GM12875 (cell line): Measurements from ENCODE around the gene TMEM59L.

Experiments used
- H3K4me3 ChIP-seq: one replicate; pipeline ENCODE4 v1.5.1; 2011; ENCODE audit warnings: low read depth, low read length, control low read depth
- CTCF ChIP-seq: IDR thresholded peaks from 2 replicates; pipeline ENCODE4 v1.5.1; 2011; ENCODE audit warnings: low read depth, mild to moderate bottlenecking, control low read depth, inconsistent platforms, low read length, moderate library complexity, borderline replicate concordance; ENCODE audit not compliant: insufficient read depth

The TMEM59L gene

GRCh38 chr19:18620311-18620710, 7.6 kb downstream of the TMEM59L start:
- H3K4me3 ChIP-seq: no peak overlapping the region
- no peak for TF ChIP-seq CTCF

GRCh38 chr19:18620902-18621301, 8.2 kb downstream of the TMEM59L start:
- H3K4me3 ChIP-seq: no peak overlapping the region
- no peak for TF ChIP-seq CTCF

GRCh38 chr19:18626906-18627305, 14.2 kb downstream of the TMEM59L start:
- TF ChIP-seq CTCF: no peak

GRCh38 chr19:18629166-18630088, 16.8 kb downstream of the TMEM59L start:
- no peak for TF ChIP-seq CTCF
- H3K4me3 ChIP-seq: no peak overlapping the region

More at GRCh38 chr19:18626906-18627305, 14.2 kb downstream of the TMEM59L start:
- no peak overlapping the region for H3K4me3 ChIP-seq

- no peak for TF ChIP-seq CTCF
Measured at GRCh38 chr19:18633321-18633720, 20.7 kb downstream of the TMEM59L start.

GRCh38 chr19:18634612-18635297, 22.1 kb downstream of the TMEM59L start:
- H3K4me3 ChIP-seq: no peak overlapping the region

More at GRCh38 chr19:18633321-18633720, 20.7 kb downstream of the TMEM59L start:
- H3K4me3 ChIP-seq: no peak overlapping the region

More at GRCh38 chr19:18634612-18635297, 22.1 kb downstream of the TMEM59L start:
- TF ChIP-seq CTCF: no peak
